HG02970 (cell line): Measurements from ENCODE around the gene ZNF652.
"Not testable (repeated sequence)": the region's sequence is repeated elsewhere in the genome, so short reads cannot be mapped to it uniquely, and the experiment has no call there.

Experiments used
- ATAC-seq: cut with Tn5 transposase; IDR thresholded peaks from one replicate; pipeline ENCODE4 v1.9.1; 2021; ENCODE audit warnings: mild to moderate bottlenecking, moderate library complexity, moderate number of reproducible peaks; ENCODE audit not compliant: unreplicated experiment, low FRiP score

The ZNF652 gene

GRCh38 chr17:49387498-49388289 is 25.6 kb upstream of the ZNF652 start:
- no peak for ATAC-seq

- ATAC-seq, result no peak
Observed at GRCh38 chr17:49386373-49386772, 24.3 kb upstream of the ZNF652 start.

- no peak for ATAC-seq
Observed at GRCh38 chr17:49384951-49385350, 22.9 kb upstream of the ZNF652 start.

- no peak for ATAC-seq
Observed at GRCh38 chr17:49383060-49383459, 21.0 kb upstream of the ZNF652 start.

GRCh38 chr17:49382556-49382955 is 20.5 kb upstream of the ZNF652 start:
- no peak for ATAC-seq

GRCh38 chr17:49381793-49382192 is 19.7 kb upstream of the ZNF652 start:
- no peak for ATAC-seq

- ATAC-seq, result no peak
Observed at GRCh38 chr17:49381033-49381432, 19.0 kb upstream of the ZNF652 start.

GRCh38 chr17:49379926-49380325 is 17.9 kb upstream of the ZNF652 start:
- no peak for ATAC-seq

GRCh38 chr17:49378311-49378710 is 16.3 kb upstream of the ZNF652 start:
- ATAC-seq, result no peak

GRCh38 chr17:49375544-49375943 is 13.5 kb upstream of the ZNF652 start:
- no peak for ATAC-seq

GRCh38 chr17:49373115-49373514 is 11.1 kb upstream of the ZNF652 start:
- ATAC-seq, result no peak

- ATAC-seq, result no peak
Observed at GRCh38 chr17:49372425-49372824, 10.4 kb upstream of the ZNF652 start.

GRCh38 chr17:49370971-49371834 is 9.2 kb upstream of the ZNF652 start:
- no peak for ATAC-seq

GRCh38 chr17:49369760-49370159 is 7.7 kb upstream of the ZNF652 start:
- no peak for ATAC-seq

GRCh38 chr17:49369089-49369488 is 7.0 kb upstream of the ZNF652 start:
- no peak for ATAC-seq

GRCh38 chr17:49365667-49366066 is 3.6 kb upstream of the ZNF652 start:
- ATAC-seq, result no peak

GRCh38 chr17:49365126-49365525 is 3.1 kb upstream of the ZNF652 start:
- ATAC-seq, result not testable (repeated sequence)

GRCh38 chr17:49364119-49364518 is 2.1 kb upstream of the ZNF652 start:
- no peak for ATAC-seq

- ATAC-seq, result no peak
Observed at GRCh38 chr17:49363251-49363650, 1.2 kb upstream of the ZNF652 start.

GRCh38 chr17:49362723-49363117 is 670 bp upstream of the ZNF652 start:
- no peak for ATAC-seq

GRCh38 chr17:49361129-49361901 is 735 bp downstream of the ZNF652 start:
- ATAC-seq, result peak; percentile 17
